Neutrophil (primary cell): Measurements from ENCODE around the gene IFIH1.

Experiments used
- H3K27ac ChIP-seq: fragments of 200-600 bp; sonication (generic); 2 replicates; pipeline ENCODE4 v1.5.1; 2016; ENCODE audit warnings: mild to moderate bottlenecking, moderate library complexity
- H3K27me3 ChIP-seq: fragments of 200-600 bp; sonication (generic); 2 replicates; pipeline ENCODE4 v1.6.0; 2016; ENCODE audit warnings: mild to moderate bottlenecking
- H3K36me3 ChIP-seq: fragments of 200-600 bp; sonication (generic); 2 replicates; pipeline ENCODE4 v1.5.1; 2017
- H3K4me1 ChIP-seq, 2 experiments: fragments of 200-600 bp in 1 of 2; sonication (generic) in 1 of 2; 1 replicate in 1 of 2; 2 replicates in 1 of 2; pipeline versions ENCODE4 v1.5.1 to v1.6.1; 2013 to 2016; ENCODE audit warnings: low read depth in 1 of 2, low read length in 1 of 2, mild to moderate bottlenecking in 1 of 2, moderate library complexity in 1 of 2; ENCODE audit not compliant: control insufficient read depth in 1 of 2, insufficient read depth in 1 of 2
- H3K4me3 ChIP-seq, 2 experiments: fragments of 200-600 bp in 1 of 2; sonication (generic) in 1 of 2; 1 replicate in 1 of 2; 2 replicates in 1 of 2; pipeline ENCODE4 v1.5.1; 2013 to 2016; ENCODE audit warnings: low read depth in 1 of 2, low read length in 1 of 2, mild to moderate bottlenecking in 1 of 2, moderate library complexity in 1 of 2
- H3K9me3 ChIP-seq: fragments of 200-600 bp; sonication (generic); 2 replicates; pipeline ENCODE4 v1.5.1; 2016
- CTCF ChIP-seq: fragments of 200-600 bp; sonication (generic); IDR thresholded peaks from 2 replicates; pipeline ENCODE4 v1.5.1; 2016; ENCODE audit warnings: antibody characterized with exemption

Gene IFIH1

GRCh38 chr2:162256591-162256991 is 61.9 kb downstream of the IFIH1 start:
- Histone ChIP-seq H3K9me3 (no peaks in the 10 kb centered on the region), H3K27ac (no peak overlapping the region), H3K36me3 (no peaks in the 10 kb centered on the region), H3K27me3 (no peaks in the 10 kb centered on the region), H3K4me3 (no peak overlapping the region), H3K4me1 (peaks cover 11 to 28% of the 10 kb centered on the region in 2 experiments)
- no peak for TF ChIP-seq CTCF

GRCh38 chr2:162254236-162254871 is 64.1 kb downstream of the IFIH1 start:
- Histone ChIP-seq H3K27me3 (no peaks in the 10 kb centered on the region), H3K4me3 (no peak overlapping the region), H3K36me3 (no peaks in the 10 kb centered on the region), H3K4me1 (peaks cover 0 to 13% of the 10 kb centered on the region in 2 experiments), H3K27ac (no peak overlapping the region), H3K9me3 (no peaks in the 10 kb centered on the region)
- no peak for TF ChIP-seq CTCF

GRCh38 chr2:162253435-162253834 is 65.0 kb downstream of the IFIH1 start:
- TF ChIP-seq CTCF, result no peak
- no peaks in the 10 kb centered on the region for H3K36me3 ChIP-seq
- no peaks in the 10 kb centered on the region for H3K9me3 ChIP-seq
- no peak overlapping the region for H3K4me3 ChIP-seq
- no peaks in the 10 kb centered on the region for H3K27me3 ChIP-seq
- no peak overlapping the region for H3K27ac ChIP-seq
- peaks cover 0 to 13% of the 10 kb centered on the region in 2 experiments for H3K4me1 ChIP-seq

GRCh38 chr2:162252153-162252552 is 66.3 kb downstream of the IFIH1 start:
- no peak overlapping the region for H3K4me3 ChIP-seq
- H3K27me3 ChIP-seq, result no peaks in the 10 kb centered on the region
- H3K36me3 ChIP-seq, result no peaks in the 10 kb centered on the region
- H3K9me3 ChIP-seq, result no peaks in the 10 kb centered on the region
- no peak overlapping the region for H3K27ac ChIP-seq
- no peak for TF ChIP-seq CTCF
- H3K4me1 ChIP-seq, result peaks cover 0 to 8% of the 10 kb centered on the region in 2 experiments

- Histone ChIP-seq H3K4me3 (no peak overlapping the region), H3K9me3 (no peaks in the 10 kb centered on the region)
- no peak for TF ChIP-seq CTCF
Observed at GRCh38 chr2:162245781-162246180, 72.7 kb downstream of the IFIH1 start.

More at GRCh38 chr2:162245781-162246180, 72.7 kb downstream of the IFIH1 start:
- no peak overlapping the region for H3K27ac ChIP-seq
- no peaks in the 10 kb centered on the region for H3K4me1 ChIP-seq
- H3K27me3 ChIP-seq, result no peaks in the 10 kb centered on the region
- H3K36me3 ChIP-seq, result no peaks in the 10 kb centered on the region
